Duodenal mucosa (tissue), 2 donors: ENCODE data around the gene SARNP.

Source experiments
- H3K27ac ChIP-seq: one replicate; pipeline ENCODE4 v1.7.0; 2013; ENCODE audit warnings: low read depth, low read length
- H3K27me3 ChIP-seq, 2 donors: one replicate each; pipeline ENCODE4 v1.7.0; 2013; ENCODE audit warnings: low read length in 2 of 2, control low read depth in 1 of 2; ENCODE audit not compliant: insufficient read depth in 2 of 2, control insufficient read depth in 1 of 2
- H3K36me3 ChIP-seq, 2 donors: one replicate each; pipeline ENCODE4 v1.7.0; 2013; ENCODE audit warnings: low read length in 2 of 2, control low read depth in 1 of 2; ENCODE audit not compliant: insufficient read depth in 2 of 2, control insufficient read depth in 1 of 2
- H3K4me1 ChIP-seq, 2 donors: one replicate each; pipeline ENCODE4 v1.7.0; 2013; ENCODE audit warnings: low read length in 2 of 2, control low read depth in 1 of 2; ENCODE audit not compliant: insufficient read depth in 2 of 2, control insufficient read depth in 1 of 2
- H3K4me3 ChIP-seq, 2 donors: one replicate each; pipeline ENCODE4 v1.7.0; 2013; ENCODE audit warnings: low read length in 2 of 2, low read depth in 1 of 2
- H3K9ac ChIP-seq, 2 donors: one replicate each; pipeline ENCODE4 v1.7.0; 2013; ENCODE audit warnings: low read length in 2 of 2, low read depth in 1 of 2
- H3K9me3 ChIP-seq, 2 donors: one replicate each; pipeline ENCODE4 v1.7.0; 2013; ENCODE audit warnings: low read length in 2 of 2, control low read depth in 1 of 2; ENCODE audit not compliant: control insufficient read depth in 1 of 2

Gene SARNP

DNA sequence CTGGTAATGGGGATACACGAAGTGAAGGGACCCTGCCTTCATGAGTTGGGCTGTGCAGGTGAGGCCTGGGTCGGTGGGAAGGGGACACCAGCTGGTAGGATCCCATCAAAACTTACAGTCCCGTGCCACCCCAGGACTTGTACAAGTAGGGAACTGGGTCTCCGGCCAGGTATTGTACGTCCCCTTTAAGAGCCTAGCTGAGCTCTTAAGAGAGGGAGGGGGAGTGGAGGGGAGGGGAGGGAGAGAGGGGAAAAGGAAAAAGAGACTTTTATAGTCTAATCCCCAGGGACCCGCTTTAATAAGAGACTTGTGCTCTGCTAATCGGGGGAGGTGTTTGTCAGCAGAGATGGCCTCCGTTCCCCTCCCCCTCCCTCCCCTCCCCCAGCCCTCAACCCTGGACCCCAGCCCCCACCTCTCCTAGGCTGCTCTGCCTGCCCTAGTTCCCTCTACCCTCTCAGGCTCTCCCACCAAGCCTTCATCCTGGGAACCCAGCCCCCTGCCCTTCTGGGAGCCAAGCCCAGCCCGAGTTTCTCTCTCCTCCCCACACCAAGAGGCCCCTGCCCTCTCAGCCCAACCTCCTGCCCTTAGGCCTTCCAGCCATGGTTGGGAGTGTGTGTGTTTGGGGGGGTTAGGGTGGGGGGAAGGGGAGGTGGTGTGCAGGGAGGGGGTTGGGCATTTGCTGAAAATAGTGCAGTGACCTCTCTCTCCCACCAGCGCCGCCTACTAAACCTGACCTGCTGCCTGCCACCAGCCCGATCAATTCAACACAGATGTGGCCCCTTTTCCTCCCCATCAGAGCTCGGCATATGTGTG lies 72.0 kb downstream of the SARNP start:
- peaks cover 8 to 12% of the 10 kb centered on the region in 2 donors for H3K4me1 ChIP-seq
- peak overlapping the region in 1 of 2 donors; percentile 21 for H3K4me3 ChIP-seq
- no peak overlapping the region for H3K9ac ChIP-seq
- peaks cover 3 to 12% of the 10 kb centered on the region in 2 donors for H3K27me3 ChIP-seq
- no peak overlapping the region for H3K27ac ChIP-seq
- no peaks in the 10 kb centered on the region for H3K9me3 ChIP-seq
- peaks cover 0 to 7% of the 10 kb centered on the region in 2 donors for H3K36me3 ChIP-seq

DNA sequence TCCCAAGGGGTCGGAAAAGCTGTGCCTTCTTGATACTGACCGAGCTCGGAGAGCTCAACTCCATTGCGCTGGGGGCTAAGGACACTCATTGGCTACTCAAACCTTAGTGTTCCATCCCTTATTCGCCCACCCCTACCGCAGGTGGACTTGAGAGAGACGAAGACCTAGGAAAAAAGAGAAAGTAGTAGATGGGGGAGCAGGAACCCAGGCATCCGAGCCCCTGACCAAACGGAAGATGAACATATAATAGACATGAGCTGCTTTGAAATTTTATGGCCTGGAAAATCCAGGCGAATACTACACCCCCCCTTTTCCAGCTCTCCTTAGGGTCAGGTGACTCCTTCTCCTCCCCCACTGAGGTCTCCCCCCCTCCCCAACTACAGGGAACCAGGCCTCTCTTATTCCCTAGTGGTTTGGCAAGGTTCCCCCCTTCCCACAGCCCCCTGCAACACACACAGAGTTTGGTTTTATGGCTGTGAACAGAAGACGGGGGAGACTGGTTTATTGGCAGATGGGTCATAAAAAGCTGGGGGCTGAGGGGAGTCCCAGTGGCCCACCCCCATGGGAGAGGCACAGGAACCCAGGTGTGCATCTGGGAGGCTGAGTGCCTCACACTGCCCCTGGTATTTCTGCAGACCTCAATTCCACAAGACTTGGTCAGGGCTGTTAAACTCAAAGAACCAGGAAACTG lies 73.0 kb downstream of the SARNP start:
- H3K36me3 ChIP-seq: peaks cover 0 to 5% of the 10 kb centered on the region in 2 donors
- H3K9me3 ChIP-seq: no peaks in the 10 kb centered on the region
- no peak overlapping the region for H3K27ac ChIP-seq
- H3K4me3 ChIP-seq: peak overlapping the region; percentile 65 to 71
- peaks cover 8 to 12% of the 10 kb centered on the region in 2 donors for H3K4me1 ChIP-seq
- peak overlapping the region; percentile 33 to 57 for H3K9ac ChIP-seq
- peaks cover 3 to 12% of the 10 kb centered on the region in 2 donors for H3K27me3 ChIP-seq

DNA sequence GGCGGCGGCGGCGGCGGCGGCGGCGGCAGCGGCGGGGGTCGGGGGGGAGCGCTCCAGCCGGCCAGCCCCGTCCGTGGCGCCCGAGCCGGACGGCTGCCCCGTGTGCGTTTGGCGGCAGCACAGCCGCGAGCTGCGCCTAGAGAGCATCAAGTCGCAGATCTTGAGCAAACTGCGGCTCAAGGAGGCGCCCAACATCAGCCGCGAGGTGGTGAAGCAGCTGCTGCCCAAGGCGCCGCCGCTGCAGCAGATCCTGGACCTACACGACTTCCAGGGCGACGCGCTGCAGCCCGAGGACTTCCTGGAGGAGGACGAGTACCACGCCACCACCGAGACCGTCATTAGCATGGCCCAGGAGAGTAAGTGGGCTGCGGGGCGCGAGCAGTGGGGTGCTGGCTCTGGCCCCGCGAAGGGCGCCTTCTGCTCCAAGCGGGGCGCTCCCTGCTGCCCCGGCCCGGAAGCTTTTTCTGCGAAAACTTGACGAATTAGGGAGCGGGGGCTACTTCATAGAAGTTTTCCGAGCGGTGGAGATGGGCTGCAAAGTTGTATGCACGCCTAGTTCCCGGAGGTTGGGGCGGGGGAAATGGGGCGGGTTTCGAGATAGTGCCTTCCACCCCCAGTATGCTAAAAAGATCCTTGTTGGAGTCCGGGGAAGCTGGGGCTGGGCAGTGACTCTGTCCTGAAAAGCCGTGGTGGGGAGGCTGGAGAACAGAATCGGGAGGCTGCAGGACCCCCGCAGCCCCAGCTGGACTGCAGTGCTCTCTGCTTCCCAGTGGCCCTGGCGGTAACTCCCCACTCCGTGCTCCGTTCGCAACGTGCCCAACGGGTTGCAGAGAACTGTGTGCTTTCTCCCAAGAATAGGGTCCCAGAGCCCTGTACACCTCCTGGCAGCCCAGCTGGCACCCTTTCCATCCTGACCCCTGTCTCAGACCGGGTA lies 73.9 kb downstream of the SARNP start:
- H3K36me3 ChIP-seq: no peaks in the 10 kb centered on the region
- peaks cover 8 to 12% of the 10 kb centered on the region in 2 donors for H3K4me1 ChIP-seq
- no peak overlapping the region for H3K27ac ChIP-seq
- H3K27me3 ChIP-seq: peaks cover 3 to 12% of the 10 kb centered on the region in 2 donors
- H3K4me3 ChIP-seq: peak overlapping the region; percentile 65 to 71
- H3K9me3 ChIP-seq: no peaks in the 10 kb centered on the region
- H3K9ac ChIP-seq: peak overlapping the region; percentile 33 to 61

DNA sequence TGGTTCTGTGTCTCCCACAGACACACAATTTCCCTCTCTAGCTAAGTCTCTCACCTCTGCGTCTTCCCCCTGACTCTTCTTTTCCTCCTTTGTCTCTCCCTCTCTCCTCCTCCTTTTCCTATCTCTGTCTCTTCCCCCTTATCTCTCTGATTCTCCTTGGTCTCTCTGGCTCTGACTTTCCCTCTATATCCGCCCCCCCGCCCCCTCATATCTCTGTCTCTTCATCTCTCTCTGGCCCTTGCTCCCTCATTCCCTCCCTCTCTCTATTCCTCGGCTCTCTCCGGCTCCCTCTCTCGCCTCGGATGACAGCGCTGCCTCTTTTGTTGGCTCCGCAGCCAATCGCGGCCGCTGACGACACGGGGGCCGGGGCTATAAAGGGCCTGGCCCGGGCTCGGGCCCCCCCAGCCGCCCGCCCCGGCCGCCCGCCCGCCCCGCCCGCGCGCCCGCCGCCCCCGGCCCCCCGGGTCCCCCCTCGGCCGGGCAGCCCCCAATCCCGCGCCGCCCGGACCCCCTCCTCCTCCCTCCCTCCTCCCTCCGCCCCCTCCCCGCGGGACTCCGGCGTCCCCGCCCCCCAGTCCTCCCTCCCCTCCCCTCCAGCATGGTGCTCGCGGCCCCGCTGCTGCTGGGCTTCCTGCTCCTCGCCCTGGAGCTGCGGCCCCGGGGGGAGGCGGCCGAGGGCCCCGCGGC lies 74.7 kb downstream of the SARNP start, which contains the start of gene GDF11:
TSS of gene GDF11 (plus strand) at position 404 of the 687 bp plus-strand sequence. CDS start at position 599, 195 bp downstream.
- no peaks in the 10 kb centered on the region for H3K9me3 ChIP-seq
- no peak within 1 kb of the TSS for H3K27ac ChIP-seq
- H3K36me3 ChIP-seq: no peaks in the 10 kb centered on the region
- peak within 1 kb of the TSS; percentile 33 to 61 for H3K9ac ChIP-seq
- H3K4me1 ChIP-seq: peaks cover 15 to 18% of the 10 kb centered on the region in 2 donors
- H3K27me3 ChIP-seq: peaks cover 3 to 12% of the 10 kb centered on the region in 2 donors
- H3K4me3 ChIP-seq: peak within 1 kb of the TSS; percentile 65 to 71

DNA sequence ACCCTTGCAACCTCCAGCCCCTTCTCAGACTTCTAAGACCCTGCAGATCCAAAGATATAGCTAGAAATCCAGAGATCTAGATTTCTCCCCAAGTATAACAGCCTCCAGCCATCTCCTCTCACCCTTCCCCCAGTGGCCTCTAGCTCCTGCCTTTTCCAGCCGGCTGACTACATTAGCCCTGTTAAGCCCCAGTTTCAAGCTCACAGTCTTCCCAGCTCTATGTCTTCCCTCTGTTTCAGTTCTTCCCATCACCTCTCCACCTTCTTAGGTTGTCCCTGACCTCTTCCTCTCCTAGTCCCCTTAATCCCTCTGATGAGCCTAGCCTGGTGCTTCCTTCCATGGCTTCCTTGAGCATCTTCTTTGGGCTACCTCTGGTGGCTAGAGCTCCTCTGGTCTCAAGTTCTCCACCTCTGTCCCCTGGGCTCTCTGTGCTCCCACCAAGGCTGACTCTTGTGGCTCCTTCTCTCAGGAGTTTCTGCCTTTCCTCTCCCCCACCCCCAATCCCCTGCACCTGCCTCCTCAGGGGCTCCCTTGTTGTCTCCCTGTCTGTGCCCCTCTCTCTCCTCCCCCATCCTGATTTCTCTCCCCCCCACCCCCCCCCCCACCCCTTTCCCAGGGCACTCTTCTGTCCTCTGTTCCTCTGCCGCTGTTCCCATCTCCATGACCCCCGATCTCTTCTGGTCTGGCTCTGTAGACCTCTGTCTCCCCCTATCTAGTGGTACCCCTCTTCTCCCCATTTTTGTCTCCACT lies 75.4 kb downstream of the SARNP start:
- H3K27ac ChIP-seq: no peak overlapping the region
- no peaks in the 10 kb centered on the region for H3K9me3 ChIP-seq
- peaks cover 17 to 24% of the 10 kb centered on the region in 2 donors for H3K4me1 ChIP-seq
- H3K9ac ChIP-seq: peak overlapping the region in 1 of 2 donors; percentile 20
- H3K27me3 ChIP-seq: peaks cover 3 to 12% of the 10 kb centered on the region in 2 donors
- H3K36me3 ChIP-seq: no peaks in the 10 kb centered on the region
- peak overlapping the region in 1 of 2 donors; percentile 25 for H3K4me3 ChIP-seq

DNA sequence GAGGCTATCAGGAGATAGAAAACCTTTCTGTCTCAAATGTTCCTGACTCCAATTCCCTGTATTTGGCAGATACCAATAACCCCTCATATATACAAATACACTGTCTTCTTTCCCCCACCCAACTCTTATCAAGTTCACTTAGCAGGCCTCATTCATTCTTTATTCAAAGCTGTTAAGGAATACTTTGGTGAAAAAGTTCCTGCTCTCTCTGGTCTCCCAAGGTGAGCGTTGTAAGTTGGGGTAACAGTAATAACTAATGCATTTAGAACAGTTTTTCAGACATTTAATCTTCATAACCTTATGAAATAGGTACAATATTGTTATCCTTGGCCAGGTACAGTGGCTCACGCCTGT lies 78.5 kb downstream of the SARNP start:
- no peak overlapping the region for H3K27ac ChIP-seq

DNA sequence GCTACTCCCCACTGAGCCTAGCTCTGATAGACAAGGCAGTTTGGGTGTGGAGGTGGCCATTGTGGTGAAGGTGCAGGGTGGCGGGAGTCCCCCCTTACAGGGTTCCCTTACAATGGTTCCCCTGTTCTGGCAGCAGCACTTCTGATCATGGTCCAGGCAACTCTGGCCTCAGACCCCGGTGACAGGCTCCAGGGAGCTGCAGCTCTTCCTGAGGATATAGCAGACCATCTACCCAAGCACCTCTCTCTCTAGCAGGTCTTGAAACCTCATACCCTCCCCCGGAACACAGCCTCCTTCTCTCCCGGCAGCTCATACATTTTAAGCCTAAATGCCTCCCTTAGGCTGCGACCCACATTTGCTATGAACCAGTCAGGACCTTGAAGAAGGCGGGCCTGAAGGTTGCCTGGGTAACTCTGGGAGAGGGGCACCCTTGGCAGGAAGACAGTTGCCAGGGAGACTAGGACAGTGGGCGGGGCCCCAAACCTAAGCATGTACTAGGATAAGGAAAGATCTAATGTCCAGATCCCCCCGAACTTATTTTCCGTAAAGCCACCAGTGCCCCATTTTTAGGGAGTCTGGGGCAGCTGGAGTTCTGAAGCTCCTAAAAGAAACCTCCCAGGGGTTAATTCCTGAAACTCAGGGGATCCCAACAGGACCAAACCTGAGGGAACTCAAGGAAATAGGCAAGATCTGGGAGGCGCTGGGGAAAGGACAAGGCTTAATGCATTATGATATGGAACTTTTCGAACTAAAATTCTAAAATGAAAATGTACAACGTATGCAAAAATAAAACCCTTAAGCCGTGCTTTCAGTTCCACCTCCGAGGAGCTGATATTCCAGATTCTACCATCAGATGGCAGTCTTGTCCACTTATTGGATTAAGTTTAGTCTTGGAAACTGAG lies 79.2 kb downstream of the SARNP start:
- Histone ChIP-seq H3K27me3 (peaks cover 0 to 5% of the 10 kb centered on the region in 2 donors), H3K36me3 (no peaks in the 10 kb centered on the region), H3K27ac (no peak overlapping the region), H3K4me3 (peak overlapping the region; percentile 66 to 67), H3K9ac (peak overlapping the region; percentile 4 to 61), H3K9me3 (no peaks in the 10 kb centered on the region), H3K4me1 (peaks cover 10 to 15% of the 10 kb centered on the region in 2 donors)

More for the DNA sequence above, 78.5 kb downstream of the SARNP start:
- H3K4me3 ChIP-seq: peak overlapping the region in 1 of 2 donors; percentile 67
- peaks cover under 1 to 6% of the 10 kb centered on the region in 2 donors for H3K27me3 ChIP-seq
- peak overlapping the region in 1 of 2 donors; percentile 4 for H3K9ac ChIP-seq
- H3K9me3 ChIP-seq: no peaks in the 10 kb centered on the region
- no peaks in the 10 kb centered on the region for H3K36me3 ChIP-seq
- peaks cover 12 to 22% of the 10 kb centered on the region in 2 donors for H3K4me1 ChIP-seq

DNA sequence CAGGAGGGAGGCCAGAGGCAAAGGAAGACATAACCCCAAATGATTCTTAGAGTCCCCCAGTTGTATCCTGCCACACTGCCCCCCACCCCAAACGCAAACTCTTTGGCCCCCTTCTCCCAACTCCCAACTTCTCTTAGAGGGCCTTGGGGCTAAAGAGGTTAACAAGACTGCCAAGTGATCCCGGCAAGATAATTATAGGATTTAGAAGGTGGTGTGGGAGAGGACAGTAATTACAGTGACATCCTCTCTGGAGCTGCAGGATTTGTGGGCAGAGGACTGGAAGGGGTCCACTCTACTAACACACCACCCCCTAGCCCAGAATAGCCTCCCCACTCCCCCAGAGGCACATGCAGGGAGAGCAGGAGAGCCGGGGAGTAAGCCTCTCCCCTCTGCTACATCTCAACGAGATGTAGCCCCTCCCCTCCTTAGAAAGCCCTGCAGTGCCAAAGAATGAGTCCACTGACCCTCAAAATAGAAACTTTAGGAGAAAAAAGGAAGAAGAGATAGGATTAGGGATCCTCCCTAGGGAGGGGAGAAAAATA lies 79.9 kb downstream of the SARNP start:
- H3K9me3 ChIP-seq: no peaks in the 10 kb centered on the region
- H3K36me3 ChIP-seq: no peaks in the 10 kb centered on the region
- H3K27me3 ChIP-seq: peaks cover 0 to 5% of the 10 kb centered on the region in 2 donors
- no peak overlapping the region for H3K27ac ChIP-seq
- peak overlapping the region in 1 of 2 donors; percentile 66 for H3K4me3 ChIP-seq
- H3K9ac ChIP-seq: peak overlapping the region; percentile 4 to 61
- H3K4me1 ChIP-seq: peaks cover 10 to 15% of the 10 kb centered on the region in 2 donors
